Measurements from ENCODE around the gene SLC39A11. TPM values are rescaled to one million over a fixed set of nuclear protein-coding genes. Genes with fewer than 3 reads are reported as not detected.

The SLC39A11 gene
- total and polyA plus RNA-seq, 3 donors from 2014 or later = 11.4 to 18.6 (median 18.0) TPM

DNA sequence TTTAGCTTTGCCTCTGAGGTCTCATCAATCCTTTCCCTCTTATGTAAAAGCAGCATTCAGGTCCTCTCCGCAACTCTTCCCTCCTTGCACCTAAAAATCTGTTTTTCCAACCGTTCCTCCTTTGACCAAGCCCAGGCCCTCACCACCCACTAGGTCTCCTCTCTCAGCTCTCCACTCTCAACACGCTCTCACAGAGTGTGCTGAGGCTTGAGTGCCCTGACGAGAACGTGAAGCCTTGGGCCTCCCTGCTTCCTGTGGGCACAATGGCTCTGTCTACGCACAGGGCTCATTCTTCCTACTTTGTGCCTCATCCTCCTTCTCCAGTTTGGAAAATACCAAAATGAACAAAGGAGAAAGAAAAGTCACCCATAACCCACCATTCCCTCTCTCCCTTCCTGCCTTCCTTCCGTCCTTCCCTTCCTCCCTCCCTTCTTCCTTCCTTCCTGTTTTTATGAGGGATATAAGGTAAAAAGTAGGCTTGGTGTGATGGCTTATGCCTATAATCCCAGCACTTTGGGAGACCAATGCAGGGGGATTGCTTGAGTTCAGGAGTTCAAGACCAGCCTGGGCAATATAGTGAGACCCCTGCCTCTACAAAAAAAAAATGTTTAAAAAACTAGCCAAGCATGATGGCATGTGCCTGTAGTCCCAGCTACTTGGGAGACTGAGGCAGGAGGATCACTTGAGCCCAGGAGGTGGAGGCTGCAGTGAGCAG, 31.3 kb upstream of the SLC39A11 start:
- Histone ChIP-seq H3K27me3 (no peaks in the 10 kb centered on the region), H3K27ac (no peak overlapping the region), H3K4me3 (no peak overlapping the region), H3K9me3 (no peaks in the 10 kb centered on the region), H3K4me1 (no peaks in the 10 kb centered on the region), H3K36me3 (ENCODE audit: low read depth, missing control alignments) (no peaks in the 10 kb centered on the region)
- WGBS, 2 donors = 88% methylated on average over 7 of the region's 7 CpGs
- intact Hi-C loops (cut with DNase I; ENCODE audit: low total_unique reads) = no loop called here
- DNase-seq = no peak
- TF ChIP-seq POLR2A (IDR thresholded peaks at IDR 0.05) = no peak
- TF ChIP-seq, protein P1, sequence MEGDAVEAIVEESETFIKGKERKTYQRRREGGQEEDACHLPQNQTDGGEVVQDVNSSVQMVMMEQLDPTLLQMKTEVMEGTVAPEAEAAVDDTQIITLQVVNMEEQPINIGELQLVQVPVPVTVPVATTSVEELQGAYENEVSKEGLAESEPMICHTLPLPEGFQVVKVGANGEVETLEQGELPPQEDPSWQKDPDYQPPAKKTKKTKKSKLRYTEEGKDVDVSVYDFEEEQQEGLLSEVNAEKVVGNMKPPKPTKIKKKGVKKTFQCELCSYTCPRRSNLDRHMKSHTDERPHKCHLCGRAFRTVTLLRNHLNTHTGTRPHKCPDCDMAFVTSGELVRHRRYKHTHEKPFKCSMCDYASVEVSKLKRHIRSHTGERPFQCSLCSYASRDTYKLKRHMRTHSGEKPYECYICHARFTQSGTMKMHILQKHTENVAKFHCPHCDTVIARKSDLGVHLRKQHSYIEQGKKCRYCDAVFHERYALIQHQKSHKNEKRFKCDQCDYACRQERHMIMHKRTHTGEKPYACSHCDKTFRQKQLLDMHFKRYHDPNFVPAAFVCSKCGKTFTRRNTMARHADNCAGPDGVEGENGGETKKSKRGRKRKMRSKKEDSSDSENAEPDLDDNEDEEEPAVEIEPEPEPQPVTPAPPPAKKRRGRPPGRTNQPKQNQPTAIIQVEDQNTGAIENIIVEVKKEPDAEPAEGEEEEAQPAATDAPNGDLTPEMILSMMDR (IDR thresholded peaks at IDR 0.05) = no peak

GRCh38 chr17:73122953-73123605, 30.6 kb upstream of the SLC39A11 start:
- H3K36me3 ChIP-seq (ENCODE audit: low read depth, missing control alignments) = no peaks in the 10 kb centered on the region
- no peak overlapping the region for H3K4me3 ChIP-seq
- H3K27ac ChIP-seq = no peak overlapping the region
- H3K27me3 ChIP-seq = no peaks in the 10 kb centered on the region
- H3K4me1 ChIP-seq = no peaks in the 10 kb centered on the region
- DNase-seq = no peak
- TF ChIP-seq POLR2A (IDR thresholded peaks at IDR 0.05) = no peak
- TF ChIP-seq, protein P1 (IDR thresholded peaks at IDR 0.05) = no peak
- WGBS, 2 donors = 82 to 89% methylated on average over 4 of the region's 4 CpGs
- intact Hi-C loops (cut with DNase I; ENCODE audit: low total_unique reads) = no loop called here
- H3K9me3 ChIP-seq = no peaks in the 10 kb centered on the region

DNA sequence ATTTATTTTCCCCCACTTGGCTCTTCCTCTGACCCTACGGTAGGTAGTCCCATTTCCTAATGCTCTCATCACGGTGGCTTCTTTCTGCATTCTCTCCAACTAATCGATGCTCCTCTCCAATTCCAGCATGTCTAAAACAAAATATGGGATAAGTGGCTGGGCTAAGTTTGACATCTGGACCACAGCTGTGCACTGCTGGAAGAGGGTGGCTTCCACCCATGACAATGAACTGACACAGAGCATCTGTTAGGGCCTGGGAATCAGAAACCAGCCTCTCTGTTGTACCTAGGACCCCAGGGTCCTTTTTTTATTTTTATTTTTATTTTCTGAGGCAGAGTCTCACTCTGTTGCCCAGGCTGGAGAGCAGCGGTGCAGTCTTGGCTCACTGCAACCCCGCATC, 29.0 kb upstream of the SLC39A11 start:
- no peak for DNase-seq
- intact Hi-C loops (cut with DNase I; ENCODE audit: low total_unique reads) = no loop called here

GRCh38 chr17:73119631-73120030, 27.1 kb upstream of the SLC39A11 start:
- Histone ChIP-seq H3K4me1 (no peaks in the 10 kb centered on the region), H3K9me3 (no peaks in the 10 kb centered on the region), H3K27ac (no peak overlapping the region), H3K4me3 (no peak overlapping the region), H3K36me3 (ENCODE audit: low read depth, missing control alignments) (no peaks in the 10 kb centered on the region), H3K27me3 (no peaks in the 10 kb centered on the region)
- TF ChIP-seq, protein P1 (IDR thresholded peaks at IDR 0.05) = no peak
- TF ChIP-seq POLR2A (IDR thresholded peaks at IDR 0.05) = no peak
- no peak for DNase-seq
- intact Hi-C loops (cut with DNase I; ENCODE audit: low total_unique reads) = no loop called here
- WGBS, 2 donors = 88 to 89% methylated on average over 10 of the region's 10 CpGs

More for the DNA sequence above, 29.0 kb upstream of the SLC39A11 start:
- no peaks in the 10 kb centered on the region for H3K9me3 ChIP-seq
- no peaks in the 10 kb centered on the region for H3K4me1 ChIP-seq
- H3K27ac ChIP-seq = no peak overlapping the region
- TF ChIP-seq, protein P1 (IDR thresholded peaks at IDR 0.05) = no peak
- TF ChIP-seq POLR2A (IDR thresholded peaks at IDR 0.05) = no peak
- no peaks in the 10 kb centered on the region for H3K36me3 ChIP-seq (ENCODE audit: low read depth, missing control alignments)
- H3K27me3 ChIP-seq = no peaks in the 10 kb centered on the region
- no peak overlapping the region for H3K4me3 ChIP-seq
- WGBS, 2 donors = 81 to 87% methylated on average over 5 of the region's 5 CpGs

Data from testis (tissue), 3 donors.